ENCODE data around the gene NFS1.

Gene NFS1

DNA sequence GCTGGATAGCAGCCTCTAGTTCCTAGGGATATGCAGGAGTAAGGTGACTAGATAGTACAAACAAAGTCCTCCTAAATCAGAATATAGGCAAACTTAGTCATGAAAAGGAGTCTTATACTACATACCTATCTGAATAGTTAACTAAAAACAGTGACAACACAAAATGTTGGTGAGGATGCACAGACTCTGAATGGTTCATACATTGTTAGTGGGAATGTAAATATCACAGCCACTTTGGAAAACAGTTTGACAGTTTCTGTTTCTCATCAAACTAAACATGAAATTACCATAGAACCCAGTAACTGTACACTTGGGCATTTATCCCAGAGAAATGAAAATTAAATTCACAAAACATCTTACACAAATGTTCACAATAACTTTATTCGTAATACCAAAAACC, 17.2 kb downstream of the NFS1 start:
- DNase-seq (ENCODE audit: low read depth, low spot score), result no peak
- in situ Hi-C loops (cut with HindIII; ENCODE audit: low sequenced_read_pairs), result no loop called here
- H3K4me3 ChIP-seq (ENCODE audit: low read depth, low read length), result no peak overlapping the region
- TF ChIP-seq, protein P1, sequence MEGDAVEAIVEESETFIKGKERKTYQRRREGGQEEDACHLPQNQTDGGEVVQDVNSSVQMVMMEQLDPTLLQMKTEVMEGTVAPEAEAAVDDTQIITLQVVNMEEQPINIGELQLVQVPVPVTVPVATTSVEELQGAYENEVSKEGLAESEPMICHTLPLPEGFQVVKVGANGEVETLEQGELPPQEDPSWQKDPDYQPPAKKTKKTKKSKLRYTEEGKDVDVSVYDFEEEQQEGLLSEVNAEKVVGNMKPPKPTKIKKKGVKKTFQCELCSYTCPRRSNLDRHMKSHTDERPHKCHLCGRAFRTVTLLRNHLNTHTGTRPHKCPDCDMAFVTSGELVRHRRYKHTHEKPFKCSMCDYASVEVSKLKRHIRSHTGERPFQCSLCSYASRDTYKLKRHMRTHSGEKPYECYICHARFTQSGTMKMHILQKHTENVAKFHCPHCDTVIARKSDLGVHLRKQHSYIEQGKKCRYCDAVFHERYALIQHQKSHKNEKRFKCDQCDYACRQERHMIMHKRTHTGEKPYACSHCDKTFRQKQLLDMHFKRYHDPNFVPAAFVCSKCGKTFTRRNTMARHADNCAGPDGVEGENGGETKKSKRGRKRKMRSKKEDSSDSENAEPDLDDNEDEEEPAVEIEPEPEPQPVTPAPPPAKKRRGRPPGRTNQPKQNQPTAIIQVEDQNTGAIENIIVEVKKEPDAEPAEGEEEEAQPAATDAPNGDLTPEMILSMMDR (IDR thresholded peaks at IDR 0.05; ENCODE audit: low read depth, low read length), result no peak

DNA sequence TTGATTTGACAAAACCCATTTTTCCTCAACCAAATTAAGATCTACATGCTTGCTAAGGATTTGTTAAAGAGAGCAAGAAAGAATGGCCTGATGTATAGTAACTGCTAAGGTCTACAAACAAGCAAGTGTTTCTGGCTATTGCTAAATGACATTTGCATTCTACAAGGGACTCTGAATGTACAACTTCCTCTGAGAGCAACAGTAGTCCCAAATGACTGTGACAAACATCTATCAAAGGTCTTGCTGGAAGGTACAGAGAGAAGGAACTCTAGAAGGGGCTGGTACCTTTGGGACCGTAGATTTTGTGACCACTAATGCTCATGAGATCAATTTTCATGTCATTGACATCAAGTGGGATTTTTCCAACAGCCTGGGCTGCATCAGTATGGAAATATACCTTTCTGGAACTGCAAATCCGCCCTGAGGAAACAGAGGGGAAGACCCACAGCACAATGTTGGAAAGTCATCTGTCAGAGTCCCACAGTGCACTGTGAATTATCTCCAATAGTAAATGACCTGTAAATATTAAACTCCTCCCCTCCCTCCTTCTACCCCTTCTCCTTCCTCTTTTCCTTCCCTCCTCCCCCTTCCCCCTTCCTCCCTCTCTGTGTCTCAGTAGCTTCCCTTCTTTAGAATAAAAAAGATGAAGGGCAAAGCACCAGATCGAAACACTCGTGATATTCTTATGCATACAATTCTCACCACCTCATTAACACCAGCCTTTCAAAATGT, 18.5 kb downstream of the NFS1 start:
- no peak overlapping the region for H3K4me3 ChIP-seq (ENCODE audit: low read depth, low read length)
- TF ChIP-seq, protein P1 (IDR thresholded peaks at IDR 0.05; ENCODE audit: low read depth, low read length), result no peak
- in situ Hi-C loops (cut with HindIII; ENCODE audit: low sequenced_read_pairs), result no loop called here
- no peak for DNase-seq (ENCODE audit: low read depth, low spot score)

DNA sequence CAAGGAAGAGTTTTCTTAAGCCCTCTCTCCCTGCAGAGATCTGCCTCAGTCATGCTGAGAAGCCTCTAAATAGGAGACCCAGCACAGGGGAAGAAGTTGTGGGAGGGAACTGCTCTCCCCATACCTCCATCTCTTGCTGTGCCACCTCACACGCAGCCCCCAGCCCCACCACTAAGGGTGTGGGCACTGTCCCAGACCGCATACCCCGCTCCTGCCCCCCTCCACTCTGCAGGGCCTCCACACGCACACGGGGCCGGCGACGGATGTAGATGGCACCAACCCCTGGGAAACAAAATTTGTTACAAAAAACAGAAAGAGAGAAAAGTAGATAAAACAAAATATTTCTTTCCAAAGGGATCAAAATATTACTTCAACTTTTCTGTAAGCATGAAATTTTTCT, 24.2 kb downstream of the NFS1 start:
- DNase-seq (ENCODE audit: low read depth, low spot score), result no peak
- TF ChIP-seq, protein P1 (IDR thresholded peaks at IDR 0.05; ENCODE audit: low read depth, low read length), result no peak
- H3K4me3 ChIP-seq (ENCODE audit: low read depth, low read length), result no peak overlapping the region
- in situ Hi-C loops (cut with HindIII; ENCODE audit: low sequenced_read_pairs), result no loop called here

DNA sequence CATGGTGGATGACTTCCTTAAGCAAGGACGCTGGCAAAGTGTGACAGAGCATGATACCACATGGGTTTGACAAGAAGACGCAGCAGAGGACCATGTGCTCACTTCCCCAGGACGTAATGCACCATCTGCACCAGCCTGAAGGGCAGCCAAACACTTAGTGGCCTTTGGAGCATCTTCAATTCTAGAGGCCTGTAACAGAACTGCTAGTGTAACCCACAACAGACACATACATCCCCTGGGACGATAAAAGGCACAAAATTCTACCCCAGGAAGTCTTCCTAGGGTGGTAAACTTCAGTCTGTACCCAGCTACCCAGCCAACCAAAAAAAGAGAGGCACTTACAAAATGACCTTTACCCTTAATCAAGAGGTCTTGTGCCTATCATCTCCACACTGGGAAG, 25.3 kb downstream of the NFS1 start:
- H3K4me3 ChIP-seq (ENCODE audit: low read depth, low read length), result no peak overlapping the region
- DNase-seq (ENCODE audit: low read depth, low spot score), result no peak
- TF ChIP-seq, protein P1 (IDR thresholded peaks at IDR 0.05; ENCODE audit: low read depth, low read length), result no peak
- in situ Hi-C loops (cut with HindIII; ENCODE audit: low sequenced_read_pairs), result no loop called here

DNA sequence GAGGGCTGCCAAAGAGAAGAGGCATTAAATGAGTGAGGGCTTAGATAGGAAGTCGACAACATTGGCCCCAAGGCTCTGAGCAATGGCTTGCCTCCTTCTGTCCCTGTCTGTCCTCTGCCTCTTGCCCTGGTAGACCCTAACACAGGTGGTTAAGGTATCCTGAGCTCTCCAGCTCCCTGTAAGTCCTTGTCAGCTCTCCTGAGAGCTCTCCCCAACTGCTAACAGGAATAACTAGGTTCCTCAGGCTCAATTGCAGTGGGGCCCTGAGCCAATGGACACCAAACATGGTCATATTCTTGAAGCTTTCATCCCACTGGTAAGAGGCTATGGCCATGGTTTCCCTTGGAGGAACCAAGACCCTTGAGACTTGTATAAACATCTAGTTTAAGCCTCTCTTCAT, 29.5 kb downstream of the NFS1 start:
- DNase-seq (ENCODE audit: low read depth, low spot score), result no peak
- H3K4me3 ChIP-seq (ENCODE audit: low read depth, low read length), result no peak overlapping the region
- TF ChIP-seq, protein P1 (IDR thresholded peaks at IDR 0.05; ENCODE audit: low read depth, low read length), result no peak
- in situ Hi-C loops (cut with HindIII; ENCODE audit: low sequenced_read_pairs), result no loop called here

DNA sequence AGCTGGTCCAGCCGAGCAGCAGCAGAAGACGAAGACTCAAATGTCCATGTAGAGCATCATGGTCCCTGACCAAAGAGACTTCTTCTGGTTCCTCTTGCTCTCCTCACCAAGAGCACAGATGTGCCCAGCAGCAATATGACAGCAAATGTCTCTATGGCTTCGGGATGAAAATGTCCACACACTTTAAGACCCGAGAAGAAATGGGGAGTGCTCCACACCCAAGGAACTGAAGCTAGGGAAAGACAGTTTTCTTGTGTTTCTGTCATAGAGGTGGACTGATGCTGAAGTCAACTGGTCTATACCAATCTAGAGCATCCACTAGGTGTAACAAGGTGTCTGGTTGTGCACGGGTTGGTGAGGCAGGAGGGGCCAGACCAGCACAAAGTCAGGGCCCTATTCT, 29.9 kb downstream of the NFS1 start:
- TF ChIP-seq, protein P1 (IDR thresholded peaks at IDR 0.05; ENCODE audit: low read depth, low read length), result no peak
- H3K4me3 ChIP-seq (ENCODE audit: low read depth, low read length), result no peak overlapping the region
- no peak for DNase-seq (ENCODE audit: low read depth, low spot score)
- in situ Hi-C loops (cut with HindIII; ENCODE audit: low sequenced_read_pairs), result no loop called here
